Endothelial cell (in vitro differentiated cells): ENCODE measurements around the gene C2. TPM values are rescaled to one million over a fixed set of nuclear protein-coding genes. Genes with fewer than 3 reads are reported as not detected.
"Not testable (repeated sequence)": the region's sequence is repeated elsewhere in the genome, so short reads cannot be mapped to it uniquely, and the experiment has no call there.

Experiments used
- DNase-seq: peaks from one replicate; pipeline ENCODE4 v3.0.0; 2021; ENCODE audit warnings: low spot score
- H3K27ac Mint-ChIP-seq: one replicate; pipeline ENCODE4 v1.8.0; 2021; ENCODE audit warnings: mixed read lengths, inconsistent platforms; ENCODE audit not compliant: unreplicated experiment
- H3K27me3 Mint-ChIP-seq: one replicate; pipeline ENCODE4 v1.8.0; 2021; ENCODE audit warnings: mild to moderate bottlenecking, moderate library complexity, mixed read lengths, inconsistent platforms; ENCODE audit not compliant: unreplicated experiment
- H3K36me3 Mint-ChIP-seq: one replicate; pipeline ENCODE4 v1.8.0; 2021; ENCODE audit warnings: mild to moderate bottlenecking, low read depth, mixed read lengths, inconsistent platforms; ENCODE audit not compliant: unreplicated experiment
- H3K4me1 Mint-ChIP-seq: one replicate; pipeline ENCODE4 v1.8.0; 2021; ENCODE audit warnings: mild to moderate bottlenecking, mixed read lengths, inconsistent platforms; ENCODE audit not compliant: unreplicated experiment
- H3K4me3 Mint-ChIP-seq: one replicate; pipeline ENCODE4 v1.8.0; 2021; ENCODE audit warnings: mild to moderate bottlenecking, mixed read lengths, inconsistent platforms; ENCODE audit not compliant: unreplicated experiment
- H3K9me3 Mint-ChIP-seq: one replicate; pipeline ENCODE4 v1.8.0; 2021; ENCODE audit warnings: mixed read lengths, inconsistent platforms; ENCODE audit not compliant: unreplicated experiment
- CTCF ChIP-seq: fragments of 200-600 bp; sonication (generic); IDR thresholded peaks from one replicate; pipeline ENCODE4 v1.5.0; 2021; ENCODE audit warnings: antibody characterized with exemption; ENCODE audit not compliant: unreplicated experiment
- total RNA-seq: library from RNA; stranded (reverse); fragmentation: NEBNext Ultra II Directional; extraction: Animal tissue kit (Norgen Biotek cat#: 25700); gene quantifications from one replicate; pipeline ENCODE4 v1.2.1, GENCODE V29; 2021; ENCODE audit not compliant: unreplicated experiment

Gene C2
- total RNA-seq, 1 donor from 2014 or later, result 0.82 TPM

GRCh38 chr6:31907158-31907813, 20.2 kb upstream of the C2 start:
- no peak overlapping the region for H3K4me3 Mint-ChIP-seq
- no peak for DNase-seq
- H3K4me1 Mint-ChIP-seq, result peaks cover 7% of the 10 kb centered on the region
- no peak for TF ChIP-seq CTCF
- H3K36me3 Mint-ChIP-seq, result no peaks in the 10 kb centered on the region
- H3K9me3 Mint-ChIP-seq, result no peaks in the 10 kb centered on the region
- H3K27me3 Mint-ChIP-seq, result peaks cover 9% of the 10 kb centered on the region
- H3K27ac Mint-ChIP-seq, result no peak overlapping the region

DNA sequence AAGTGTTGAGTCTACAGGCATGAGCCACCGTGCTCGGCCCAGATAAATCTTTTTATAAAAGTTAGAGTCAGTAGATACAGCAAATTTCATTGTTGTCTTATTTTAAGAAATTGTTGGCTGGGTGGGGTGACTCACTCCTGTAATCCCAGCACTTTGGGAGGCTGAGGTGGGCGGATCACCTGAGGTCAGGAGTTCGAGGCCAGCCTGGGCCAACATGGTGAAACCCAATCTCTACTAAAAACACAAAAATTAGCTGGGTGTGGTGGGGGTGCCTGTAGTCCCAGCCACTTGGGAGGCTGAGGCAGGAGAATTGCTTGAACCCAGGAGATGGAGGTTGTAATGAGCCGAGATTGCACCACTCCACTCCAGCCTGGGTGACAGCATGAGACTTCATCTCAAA, 19.3 kb upstream of the C2 start:
- H3K27me3 Mint-ChIP-seq, H3K27ac Mint-ChIP-seq, H3K4me1 Mint-ChIP-seq, H3K36me3 Mint-ChIP-seq, H3K4me3 Mint-ChIP-seq, DNase-seq, H3K9me3 Mint-ChIP-seq: not testable (repeated sequence)

- TF ChIP-seq CTCF, result no peak
- Mint-ChIP-seq H3K27me3 (peaks cover 5% of the 10 kb centered on the region), H3K36me3 (no peaks in the 10 kb centered on the region), H3K27ac (no peak overlapping the region), H3K9me3 (no peaks in the 10 kb centered on the region), H3K4me1 (no peaks in the 10 kb centered on the region), H3K4me3 (no peak overlapping the region)
- DNase-seq, result no peak
Observed at GRCh38 chr6:31908791-31909190, 18.7 kb upstream of the C2 start.

GRCh38 chr6:31909298-31909697, 18.2 kb upstream of the C2 start:
- not testable (repeated sequence) for DNase-seq, H3K27ac Mint-ChIP-seq, H3K36me3 Mint-ChIP-seq, H3K4me3 Mint-ChIP-seq, H3K4me1 Mint-ChIP-seq, H3K27me3 Mint-ChIP-seq, H3K9me3 Mint-ChIP-seq

DNA sequence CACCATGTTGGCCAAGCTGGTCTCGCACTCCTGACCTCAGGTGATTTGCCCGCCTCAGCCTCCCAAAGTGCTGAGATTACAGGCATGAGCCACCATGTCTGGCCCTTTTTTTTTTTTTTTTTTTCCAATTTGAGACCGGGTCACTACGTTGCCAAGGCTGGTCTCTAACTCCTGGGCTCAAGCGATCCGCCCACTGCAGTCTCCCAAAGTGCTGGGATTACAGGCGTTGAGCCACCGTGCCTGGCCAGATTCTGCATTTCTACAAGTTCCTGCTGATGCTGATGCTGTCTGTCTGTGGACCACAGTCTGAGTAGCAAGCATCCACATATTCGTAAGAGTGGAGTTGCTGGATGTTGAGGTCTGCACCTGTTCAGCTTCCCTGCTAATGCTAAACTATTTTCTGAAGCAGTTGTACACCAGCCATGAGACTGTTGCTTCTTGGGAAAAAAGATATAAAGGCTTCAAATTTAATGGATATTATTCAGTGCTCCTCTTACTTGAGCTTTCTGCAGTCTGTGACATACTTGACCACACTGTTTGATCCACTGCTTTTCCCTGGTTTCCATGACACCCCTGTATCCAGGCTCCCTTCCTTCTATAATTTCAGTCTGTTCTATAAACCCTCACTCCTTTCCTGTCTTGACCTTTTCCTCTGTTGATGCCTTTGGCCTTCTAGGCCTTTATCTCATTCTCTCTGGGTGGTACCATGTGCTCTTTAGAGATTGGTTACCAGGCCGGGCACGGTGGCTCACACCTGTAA, 15.5 kb upstream of the C2 start:
- Mint-ChIP-seq H3K36me3 (no peaks in the 10 kb centered on the region), H3K27me3 (peaks cover 2% of the 10 kb centered on the region), H3K4me1 (no peaks in the 10 kb centered on the region), H3K27ac (no peak overlapping the region), H3K9me3 (no peaks in the 10 kb centered on the region), H3K4me3 (no peak overlapping the region)
- TF ChIP-seq CTCF, result no peak
- no peak for DNase-seq

- no peaks in the 10 kb centered on the region for H3K9me3 Mint-ChIP-seq
- H3K4me1 Mint-ChIP-seq, result no peaks in the 10 kb centered on the region
- H3K27ac Mint-ChIP-seq, result no peak overlapping the region
- no peak for DNase-seq
- no peaks in the 10 kb centered on the region for H3K36me3 Mint-ChIP-seq
- no peak overlapping the region for H3K4me3 Mint-ChIP-seq
- TF ChIP-seq CTCF, result no peak
- peaks cover 2% of the 10 kb centered on the region for H3K27me3 Mint-ChIP-seq
Observed at GRCh38 chr6:31915351-31915750, 12.2 kb upstream of the C2 start.
